Measurements from ENCODE around the gene SCGB3A1.

- peak in 2 of 5 experiments; percentile 30 to 31 for TF ChIP-seq CTCF (IDR thresholded peaks at IDR 0.05 in 4 of 5, conservative IDR thresholded peaks at IDR 0.05 in 1 of 5)
- TF ChIP-seq POLR2A (IDR thresholded peaks at IDR 0.05): no peak
Measured at GRCh38 chr5:180605554-180606214, 14.4 kb upstream of the SCGB3A1 start.
